ENCODE data around the gene SNED1.

GRCh38 chr2:241120440-241120839, 122.0 kb downstream of the SNED1 start:
- TF ChIP-seq, protein P1, sequence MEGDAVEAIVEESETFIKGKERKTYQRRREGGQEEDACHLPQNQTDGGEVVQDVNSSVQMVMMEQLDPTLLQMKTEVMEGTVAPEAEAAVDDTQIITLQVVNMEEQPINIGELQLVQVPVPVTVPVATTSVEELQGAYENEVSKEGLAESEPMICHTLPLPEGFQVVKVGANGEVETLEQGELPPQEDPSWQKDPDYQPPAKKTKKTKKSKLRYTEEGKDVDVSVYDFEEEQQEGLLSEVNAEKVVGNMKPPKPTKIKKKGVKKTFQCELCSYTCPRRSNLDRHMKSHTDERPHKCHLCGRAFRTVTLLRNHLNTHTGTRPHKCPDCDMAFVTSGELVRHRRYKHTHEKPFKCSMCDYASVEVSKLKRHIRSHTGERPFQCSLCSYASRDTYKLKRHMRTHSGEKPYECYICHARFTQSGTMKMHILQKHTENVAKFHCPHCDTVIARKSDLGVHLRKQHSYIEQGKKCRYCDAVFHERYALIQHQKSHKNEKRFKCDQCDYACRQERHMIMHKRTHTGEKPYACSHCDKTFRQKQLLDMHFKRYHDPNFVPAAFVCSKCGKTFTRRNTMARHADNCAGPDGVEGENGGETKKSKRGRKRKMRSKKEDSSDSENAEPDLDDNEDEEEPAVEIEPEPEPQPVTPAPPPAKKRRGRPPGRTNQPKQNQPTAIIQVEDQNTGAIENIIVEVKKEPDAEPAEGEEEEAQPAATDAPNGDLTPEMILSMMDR (IDR thresholded peaks at IDR 0.05): no peak
- no peak for TF ChIP-seq POLR2A (IDR thresholded peaks at IDR 0.05)
